ENCODE results near the gene COQ2.
"Not testable (repeated sequence)": the region's sequence is repeated elsewhere in the genome, so short reads cannot be mapped to it uniquely, and the experiment has no call there.

Gene COQ2

GRCh38 chr4:83285055-83285407 lies 433 bp upstream of the COQ2 start:
- H3K4me3 ChIP-seq (ENCODE audit: low read depth, low read length), result peak overlapping the region; percentile 77
- H3K27ac ChIP-seq, result peak overlapping the region; percentile 76
- TF ChIP-seq CTCF (IDR thresholded peaks at IDR 0.05), result no peak
- no peak overlapping the region for H3K9ac ChIP-seq
- H3K9me3 ChIP-seq (ENCODE audit: control insufficient read depth, low read length), result no peaks in the 10 kb centered on the region
- peaks cover 3% of the 10 kb centered on the region for H3K4me1 ChIP-seq
- H3K36me3 ChIP-seq (ENCODE audit: control insufficient read depth, insufficient read depth, low read length), result no peaks in the 10 kb centered on the region
- H3K4me2 ChIP-seq (ENCODE audit: low read length), result peak overlapping the region; percentile 75
- no peaks in the 10 kb centered on the region for H3K27me3 ChIP-seq (ENCODE audit: control insufficient read depth, insufficient read depth, low read length)
- peak overlapping the region; percentile 88 for H2AFZ ChIP-seq
- H3K79me2 ChIP-seq, result no peaks in the 10 kb centered on the region

- TF ChIP-seq CTCF (IDR thresholded peaks at IDR 0.05), result no peak
- no peaks in the 10 kb centered on the region for H3K36me3 ChIP-seq (ENCODE audit: control insufficient read depth, insufficient read depth, low read length)
- H3K27ac ChIP-seq, result no peak overlapping the region
- peaks cover 3% of the 10 kb centered on the region for H3K4me1 ChIP-seq
- no peaks in the 10 kb centered on the region for H3K9me3 ChIP-seq (ENCODE audit: control insufficient read depth, low read length)
- H3K27me3 ChIP-seq (ENCODE audit: control insufficient read depth, insufficient read depth, low read length), result no peaks in the 10 kb centered on the region
- H3K79me2 ChIP-seq, result no peaks in the 10 kb centered on the region
- no peak overlapping the region for H2AFZ ChIP-seq
- no peak overlapping the region for H3K9ac ChIP-seq
- no peak overlapping the region for H3K4me3 ChIP-seq (ENCODE audit: low read depth, low read length)
- H3K4me2 ChIP-seq (ENCODE audit: low read length), result no peak overlapping the region
Measured at GRCh38 chr4:83283181-83283580, 1.4 kb downstream of the COQ2 start.

GRCh38 chr4:83282049-83282535 lies 2.5 kb downstream of the COQ2 start:
- Histone ChIP-seq H3K4me2 (ENCODE audit: low read length) (no peak overlapping the region), H3K36me3 (ENCODE audit: control insufficient read depth, insufficient read depth, low read length) (no peaks in the 10 kb centered on the region), H3K79me2 (no peaks in the 10 kb centered on the region)

GRCh38 chr4:83281307-83281706 lies 3.3 kb downstream of the COQ2 start:
- H3K9ac ChIP-seq, result no peak overlapping the region
- H3K4me1 ChIP-seq, result peaks cover 3% of the 10 kb centered on the region
- TF ChIP-seq CTCF (IDR thresholded peaks at IDR 0.05), result no peak
- H3K27ac ChIP-seq, result no peak overlapping the region
- no peak overlapping the region for H3K4me2 ChIP-seq (ENCODE audit: low read length)
- H3K9me3 ChIP-seq (ENCODE audit: control insufficient read depth, low read length), result no peaks in the 10 kb centered on the region
- H2AFZ ChIP-seq, result no peak overlapping the region
- no peak overlapping the region for H3K4me3 ChIP-seq (ENCODE audit: low read depth, low read length)
- H3K36me3 ChIP-seq (ENCODE audit: control insufficient read depth, insufficient read depth, low read length), result no peaks in the 10 kb centered on the region
- no peaks in the 10 kb centered on the region for H3K27me3 ChIP-seq (ENCODE audit: control insufficient read depth, insufficient read depth, low read length)
- H3K79me2 ChIP-seq, result no peaks in the 10 kb centered on the region

More at GRCh38 chr4:83282049-83282535, 2.5 kb downstream of the COQ2 start:
- no peak overlapping the region for H3K27ac ChIP-seq
- no peak overlapping the region for H3K4me3 ChIP-seq (ENCODE audit: low read depth, low read length)
- TF ChIP-seq CTCF (IDR thresholded peaks at IDR 0.05), result peak; percentile 58
- H3K4me1 ChIP-seq, result peaks cover 3% of the 10 kb centered on the region
- no peaks in the 10 kb centered on the region for H3K9me3 ChIP-seq (ENCODE audit: control insufficient read depth, low read length)
- no peak overlapping the region for H2AFZ ChIP-seq
- no peak overlapping the region for H3K9ac ChIP-seq
- H3K27me3 ChIP-seq (ENCODE audit: control insufficient read depth, insufficient read depth, low read length), result no peaks in the 10 kb centered on the region

- TF ChIP-seq CTCF (IDR thresholded peaks at IDR 0.05), result no peak
- H3K4me3 ChIP-seq (ENCODE audit: low read depth, low read length), result no peak overlapping the region
- no peaks in the 10 kb centered on the region for H3K36me3 ChIP-seq (ENCODE audit: control insufficient read depth, insufficient read depth, low read length)
- no peak overlapping the region for H3K9ac ChIP-seq
- no peak overlapping the region for H3K27ac ChIP-seq
- H3K4me2 ChIP-seq (ENCODE audit: low read length), result no peak overlapping the region
- H2AFZ ChIP-seq, result no peak overlapping the region
- H3K4me1 ChIP-seq, result no peaks in the 10 kb centered on the region
- no peaks in the 10 kb centered on the region for H3K9me3 ChIP-seq (ENCODE audit: control insufficient read depth, low read length)
- no peaks in the 10 kb centered on the region for H3K79me2 ChIP-seq
- no peaks in the 10 kb centered on the region for H3K27me3 ChIP-seq (ENCODE audit: control insufficient read depth, insufficient read depth, low read length)
Measured at GRCh38 chr4:83276299-83277040, 8.1 kb downstream of the COQ2 start.

GRCh38 chr4:83273926-83274325 lies 10.7 kb downstream of the COQ2 start:
- H3K4me1 ChIP-seq; H3K36me3 ChIP-seq (ENCODE audit: control insufficient read depth, insufficient read depth, low read length); H2AFZ ChIP-seq; H3K27me3 ChIP-seq (ENCODE audit: control insufficient read depth, insufficient read depth, low read length); H3K9me3 ChIP-seq (ENCODE audit: control insufficient read depth, low read length); H3K9ac ChIP-seq; H3K79me2 ChIP-seq; H3K27ac ChIP-seq; H3K4me2 ChIP-seq (ENCODE audit: low read length); H3K4me3 ChIP-seq (ENCODE audit: low read depth, low read length): not testable (repeated sequence)
